Liver (tissue), 3 donors: ENCODE results near the gene AMACR.

Experiments
- CTCF ChIP-seq: fragments of 150-350 bp; IDR thresholded peaks from 2 replicates; pipeline ENCODE4 v1.5.1; 2017; ENCODE audit warnings: improper control_type of control experiment, low read depth, low read length; ENCODE audit not compliant: missing input control
- GABPA ChIP-seq, 2 donors: IDR thresholded peaks in 1 of 2; conservative IDR thresholded peaks in 1 of 2; 2 replicates each; pipeline ENCODE4 v1.6.1; 2016; ENCODE audit warnings: antibody characterized with exemption in 2 of 2, mild to moderate bottlenecking in 1 of 2, moderate library complexity in 1 of 2
- RAD21 ChIP-seq, 2 donors: IDR thresholded peaks; 2 replicates each; pipeline ENCODE4 v1.6.1; 2016; ENCODE audit warnings: antibody characterized with exemption in 2 of 2, mild to moderate bottlenecking in 2 of 2
- donor health status: healthy.
- donor health status: healthy.

DNA sequence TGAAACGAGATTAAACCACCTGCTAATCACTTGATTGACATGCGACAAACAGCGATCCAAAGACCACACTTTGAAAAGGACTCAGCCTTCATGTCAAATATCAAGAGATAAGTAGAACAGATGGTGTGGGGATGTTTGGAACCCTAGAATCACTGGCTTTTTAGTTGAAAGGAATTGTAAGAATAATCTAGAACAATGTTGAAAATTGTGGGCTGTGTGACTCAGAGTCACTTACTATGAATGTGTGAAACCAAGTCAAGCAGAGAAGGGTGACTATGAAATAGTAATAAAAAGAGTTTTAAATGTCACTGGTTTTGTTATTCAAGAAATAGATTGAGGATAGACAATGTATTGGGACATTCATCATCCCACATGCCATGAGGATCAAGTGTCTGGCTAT is 49.3 kb upstream of the AMACR start:
- TF ChIP-seq CTCF (no peak), GABPA (IDR thresholded peaks at IDR 0.05 in 1 of 2, conservative IDR thresholded peaks at IDR 0.05 in 1 of 2) (no peak), RAD21 (IDR thresholded peaks at IDR 0.05) (no peak)
